Hematopoietic multipotent progenitor cell treated with erythropoietin and hydrocortisone succinate and interleukin-3 and kit ligand, for 6 days (in vitro differentiated cells): ENCODE measurements around the gene TICRR.
A peak's percentile ranks its signal among the peaks of the same experiment; 100 is the strongest.
"Not testable (repeated sequence)": the region's sequence is repeated elsewhere in the genome, so short reads cannot be mapped to it uniquely, and the experiment has no call there.

Source experiments
- DNase-seq: peaks from one replicate; pipeline ENCODE4 v3.0.0-alpha.2; 2015

TICRR gene

GRCh38 chr15:89575656-89576416 is 567 bp downstream of the TICRR start:
- peak; percentile 36 for DNase-seq

GRCh38 chr15:89576417-89576773 is 1.1 kb downstream of the TICRR start:
- peak; percentile 28 for DNase-seq

DNA sequence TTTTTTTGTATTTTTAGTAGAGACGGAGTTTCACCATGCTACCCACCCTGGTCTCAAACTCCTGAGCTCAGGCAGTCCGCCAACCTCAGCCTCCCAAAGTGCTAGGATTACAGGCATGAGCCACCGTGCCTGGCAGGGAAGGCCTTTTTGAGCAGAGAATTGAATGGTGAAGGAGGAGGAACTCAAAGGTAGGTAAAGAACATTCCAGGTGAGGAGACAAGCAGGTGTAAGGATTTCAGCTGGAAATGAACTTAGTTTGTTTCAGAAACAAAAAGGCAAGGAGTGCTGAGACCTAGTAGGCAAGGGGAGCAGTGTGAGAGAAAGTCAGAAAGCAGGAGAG is 2.5 kb downstream of the TICRR start:
- no peak for DNase-seq

GRCh38 chr15:89578146-89578545 is 2.9 kb downstream of the TICRR start:
- peak; percentile 21 for DNase-seq

- not testable (repeated sequence) for DNase-seq
Observed at GRCh38 chr15:89580747-89581146, 5.5 kb downstream of the TICRR start.

DNA sequence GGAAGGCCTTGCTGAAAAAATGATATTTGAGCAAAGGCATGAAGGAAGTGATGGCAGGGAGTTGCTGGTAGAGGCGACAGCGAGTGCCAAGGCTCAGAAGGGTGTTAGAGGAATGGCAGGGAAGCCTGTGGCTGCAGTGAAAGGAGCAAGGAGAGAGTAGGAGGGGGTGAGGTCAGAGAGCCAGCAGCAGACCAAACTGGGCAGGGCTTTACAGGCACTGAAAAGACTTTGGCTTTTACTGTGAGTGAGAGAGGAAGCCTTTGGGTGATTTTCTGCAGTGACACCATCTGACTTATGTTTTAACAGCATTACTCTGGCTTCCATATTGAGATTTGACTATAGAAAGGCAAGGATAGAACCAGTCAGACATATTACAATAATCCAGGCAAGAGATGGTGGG is 11.4 kb downstream of the TICRR start:
- no peak for DNase-seq

GRCh38 chr15:89587955-89588354 is 12.7 kb downstream of the TICRR start:
- no peak for DNase-seq

- no peak for DNase-seq
Observed at GRCh38 chr15:89591834-89592233, 16.6 kb downstream of the TICRR start.

GRCh38 chr15:89593018-89593417 is 17.7 kb downstream of the TICRR start:
- no peak for DNase-seq

- no peak for DNase-seq
Observed at GRCh38 chr15:89599021-89599420, 23.8 kb downstream of the TICRR start.

- DNase-seq, result no peak
Observed at GRCh38 chr15:89611317-89611716, 36.0 kb downstream of the TICRR start.

DNA sequence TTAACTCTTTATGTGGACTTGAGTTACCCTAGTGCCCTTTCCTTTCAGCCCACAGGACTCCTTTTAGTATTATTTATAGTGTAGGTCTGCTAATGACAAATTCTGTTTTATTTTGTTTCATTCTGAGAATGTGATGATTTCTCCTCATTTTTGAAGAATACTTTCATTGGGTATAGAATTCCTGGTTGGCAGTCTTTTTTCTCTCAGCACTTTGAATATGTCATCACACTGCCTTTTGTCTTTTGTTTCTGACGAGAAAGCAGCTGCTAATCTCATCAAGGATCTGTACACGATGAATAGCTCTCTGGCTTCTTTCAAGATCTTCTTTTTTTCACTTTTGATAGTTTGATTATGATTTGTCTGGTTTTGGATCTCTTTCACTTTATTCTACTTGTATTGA is 37.8 kb downstream of the TICRR start:
- DNase-seq, result no peak

- no peak for DNase-seq
Observed at GRCh38 chr15:89614164-89614563, 38.9 kb downstream of the TICRR start.

- no peak for DNase-seq
Observed at GRCh38 chr15:89615135-89615534, 39.9 kb downstream of the TICRR start.

DNA sequence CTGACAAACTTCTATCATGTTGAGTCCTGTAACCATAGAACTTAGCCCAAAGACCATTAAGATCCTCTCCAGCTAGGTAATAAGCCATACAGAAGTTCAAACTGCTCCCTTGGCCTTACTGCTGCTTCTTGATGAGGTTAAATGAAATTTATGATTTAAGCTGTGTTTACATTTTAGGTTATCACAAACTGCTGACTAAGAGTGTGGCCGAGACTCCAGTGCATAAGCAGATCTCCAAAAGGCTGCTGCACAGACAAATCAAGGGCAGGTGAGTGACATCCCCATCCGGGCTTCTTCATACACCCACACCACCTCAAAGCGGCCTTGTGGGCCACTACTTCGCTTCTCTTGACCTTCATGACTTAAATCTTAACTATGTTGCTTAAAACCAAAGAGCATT is 41.0 kb downstream of the TICRR start:
- no peak for DNase-seq

DNA sequence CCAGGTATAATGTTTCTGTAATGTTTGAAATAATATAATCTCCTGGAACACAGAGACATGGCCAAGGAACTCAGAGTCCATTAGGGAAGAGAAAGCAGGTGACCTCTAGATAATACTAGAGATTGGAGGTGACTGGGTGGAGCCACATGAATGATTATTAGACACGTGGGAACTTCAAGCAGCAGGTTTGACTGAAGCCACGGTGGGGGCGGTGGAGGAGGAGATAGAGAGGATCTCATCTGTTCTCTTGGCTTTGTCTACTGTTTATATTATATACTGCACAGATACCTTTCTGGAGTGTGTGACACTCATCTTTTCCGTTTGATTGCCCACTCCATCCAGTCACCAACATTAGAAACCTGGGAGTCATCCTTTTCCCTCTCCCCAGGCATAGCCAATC is 46.3 kb downstream of the TICRR start:
- DNase-seq, result no peak

- no peak for DNase-seq
Observed at GRCh38 chr15:89623165-89623564, 47.9 kb downstream of the TICRR start.

- DNase-seq, result no peak
Observed at GRCh38 chr15:89625716-89626115, 50.4 kb downstream of the TICRR start.

DNA sequence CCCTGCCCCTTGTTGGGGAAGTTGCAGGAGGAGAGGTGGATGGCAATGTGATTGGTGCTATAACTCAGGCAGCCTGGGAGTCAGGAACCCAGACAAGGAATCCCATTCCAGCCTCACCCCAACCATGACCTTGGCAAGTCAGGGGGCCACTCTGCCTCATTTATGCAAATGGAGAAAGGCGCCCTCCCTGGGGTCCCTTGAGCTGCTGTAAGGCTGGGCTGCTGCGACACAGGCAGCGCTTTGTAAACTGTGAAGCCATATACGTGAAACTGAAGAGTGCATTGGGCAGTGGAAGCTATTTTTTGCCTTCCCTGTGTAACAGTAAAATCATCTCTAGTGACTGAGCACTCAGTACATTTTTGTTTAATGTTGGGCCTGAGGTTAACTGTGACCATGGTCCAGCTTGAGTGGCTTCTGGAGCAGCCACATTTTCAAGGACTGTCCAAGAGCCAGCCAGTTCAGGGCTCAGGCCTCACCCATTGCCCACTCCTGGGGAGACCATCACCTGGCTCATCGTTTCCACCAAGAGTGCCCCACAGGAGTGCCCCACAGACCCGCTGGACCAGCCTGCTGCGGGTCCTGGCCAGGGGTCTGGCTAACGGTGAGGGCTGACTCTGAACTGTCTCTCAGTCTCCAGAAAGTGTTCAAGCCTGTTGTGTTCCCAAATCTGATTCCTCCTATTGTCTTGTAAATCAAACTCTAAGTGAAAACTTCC is 52.1 kb downstream of the TICRR start:
- DNase-seq, result no peak

DNA sequence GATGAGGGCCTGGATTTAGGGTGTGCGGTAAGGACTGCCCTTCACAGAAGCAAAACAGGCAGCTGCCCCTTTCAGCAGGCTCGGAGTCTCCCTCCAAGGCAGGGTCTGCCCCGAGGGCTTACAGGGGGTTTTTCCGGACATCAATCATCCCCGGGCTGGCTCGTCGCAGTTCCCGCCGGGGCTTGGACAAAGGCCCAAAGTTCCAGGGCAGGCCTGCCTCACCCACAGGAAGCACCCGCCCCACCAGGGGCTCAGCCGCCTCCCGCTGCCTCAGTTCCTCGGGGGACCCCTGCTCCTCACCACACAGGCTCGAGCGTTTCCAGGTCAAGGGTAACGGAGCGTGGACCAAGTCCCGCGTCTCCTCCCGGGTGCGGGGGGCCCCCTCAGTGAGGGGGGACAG is 53.0 kb downstream of the TICRR start:
- no peak for DNase-seq

DNA sequence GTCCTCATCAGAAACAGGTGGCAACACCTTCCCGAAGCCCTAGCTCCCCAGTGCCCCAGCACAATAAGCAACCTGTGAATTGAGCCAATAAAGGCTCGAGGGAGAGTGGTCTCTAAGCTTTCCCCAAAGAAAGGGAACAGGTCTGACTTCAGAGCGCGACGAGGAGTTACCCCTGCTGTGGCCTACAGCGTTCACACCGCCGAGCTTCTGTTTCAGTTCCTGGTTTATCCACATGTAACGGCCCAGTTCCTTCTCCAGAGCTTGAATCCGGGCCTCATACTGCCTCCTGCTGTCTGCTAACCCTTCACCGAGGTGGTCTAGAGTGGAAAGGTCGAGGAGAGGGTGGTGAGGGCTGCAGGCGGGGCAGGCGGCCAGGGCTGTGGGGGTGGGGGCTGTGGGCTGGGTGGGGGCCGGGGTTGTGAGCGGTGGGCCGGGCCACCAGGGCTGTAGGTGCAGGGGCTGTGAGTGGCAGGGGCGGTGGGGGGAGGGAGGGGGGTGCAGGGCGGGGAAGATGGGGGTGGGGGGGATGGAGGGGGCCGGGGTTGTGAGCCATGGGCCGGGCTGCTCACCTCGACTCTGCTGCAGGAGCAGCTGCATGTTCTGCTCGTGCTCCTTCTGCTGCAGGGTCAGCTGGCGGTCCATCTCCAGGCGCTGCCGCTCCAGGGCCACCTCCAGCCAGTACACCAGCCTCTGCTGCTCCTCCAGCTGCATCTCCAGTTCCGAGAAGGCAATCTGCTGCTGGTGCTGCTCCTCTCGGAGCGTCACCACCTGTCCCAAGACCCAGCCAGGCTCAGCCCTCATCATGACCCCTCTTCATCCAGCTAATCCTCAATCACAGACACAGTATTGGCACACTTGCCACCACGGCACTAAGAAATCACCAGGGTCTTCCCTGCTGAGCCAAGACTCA is 53.8 kb downstream of the TICRR start:
- DNase-seq, result no peak

DNA sequence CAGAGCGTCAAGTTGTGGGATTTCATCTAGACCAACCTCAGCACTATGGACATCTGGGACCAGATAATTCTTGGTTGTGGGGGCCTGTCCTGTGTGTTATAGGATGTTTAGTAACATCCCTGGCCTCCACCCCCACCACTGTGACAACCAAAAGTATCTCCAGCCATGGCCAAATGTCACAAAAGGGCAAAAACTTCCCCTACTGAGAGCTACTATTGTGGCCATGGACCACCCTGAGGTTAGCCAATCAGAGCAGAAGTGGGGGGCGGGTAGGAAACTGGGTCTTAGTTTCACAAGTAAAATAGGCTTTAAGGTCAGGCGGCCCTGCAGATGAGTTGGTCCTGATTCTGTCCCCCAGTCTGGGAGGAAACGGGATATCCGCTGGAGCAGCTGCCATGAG is 54.6 kb downstream of the TICRR start:
- no peak for DNase-seq

GRCh38 chr15:89630260-89630659 is 55.0 kb downstream of the TICRR start:
- DNase-seq, result no peak
